K562 (cell line): ENCODE data around the gene ANP32B. TPM values are rescaled to one million over a fixed set of nuclear protein-coding genes. Genes with fewer than 3 reads are reported as not detected.

Experiments used
- CXXC5 ChIP-seq: fragments of 250-450 bp; sonication (Bioruptor Pico); IDR thresholded peaks from 2 replicates; pipeline ENCODE4 v1.8.0; 2022; ENCODE audit warnings: inconsistent platforms, mild to moderate bottlenecking, moderate library complexity
- DDX20 ChIP-seq: fragments of 450-650 bp; IDR thresholded peaks from 2 replicates; pipeline ENCODE4 v1.6.1; 2016; ENCODE audit warnings: missing genetic modification characterization, low read depth, mild to moderate bottlenecking, missing compliant biosample characterization, moderate library complexity
- DMBX1 ChIP-seq: fragments of 250-450 bp; sonication (Bioruptor Pico); IDR thresholded peaks from 2 replicates; pipeline ENCODE4 v1.8.0; 2022; ENCODE audit warnings: inconsistent platforms, mild to moderate bottlenecking, moderate library complexity, borderline replicate concordance
- FOXA1 ChIP-seq: fragments of 450-650 bp; IDR thresholded peaks from 2 replicates; pipeline ENCODE4 v1.6.1; 2016; ENCODE audit warnings: mild to moderate bottlenecking, borderline replicate concordance
- GTF2E2 ChIP-seq: fragments of 200-800 bp; sonication (Bioruptor generic); IDR thresholded peaks from 2 replicates; pipeline ENCODE4 v1.6.1; 2016; ENCODE audit warnings: missing genetic modification characterization, missing compliant biosample characterization
- HINFP ChIP-seq: fragments of 450-650 bp; conservative IDR thresholded peaks from 2 replicates; pipeline ENCODE4 v1.6.1; 2016; ENCODE audit warnings: missing genetic modification characterization, low read depth, mild to moderate bottlenecking, control low read depth, missing compliant biosample characterization
- HNRNPUL1 ChIP-seq: fragments of 200-400 bp; formaldehyde crosslinking; IDR thresholded peaks from 2 replicates; pipeline ENCODE4 v1.6.1; 2017; ENCODE audit warnings: low read length
- MAFK ChIP-seq: IDR thresholded peaks from 2 replicates; pipeline ENCODE4 v1.6.1; 2011; ENCODE audit warnings: low read length, improper control_type of control experiment
- MECOM ChIP-seq: fragments of 250-450 bp; sonication (Bioruptor Pico); IDR thresholded peaks from 2 replicates; pipeline ENCODE4 v1.8.0; 2022; ENCODE audit warnings: inconsistent platforms
- MEF2D ChIP-seq: conservative IDR thresholded peaks from 2 replicates; pipeline ENCODE4 v1.6.1; 2016; ENCODE audit warnings: low read depth, missing genetic modification characterization, missing compliant biosample characterization
- MIER1 ChIP-seq: fragments of 450-650 bp; IDR thresholded peaks from 2 replicates; pipeline ENCODE4 v1.6.1; 2016; ENCODE audit warnings: antibody characterized with exemption, mild to moderate bottlenecking, low read depth
- PBX2 ChIP-seq, 2 experiments: IDR thresholded peaks in 1 of 2; conservative IDR thresholded peaks in 1 of 2; 2 replicates each; pipeline ENCODE4 v1.6.1; 2016; ENCODE audit warnings: low read depth in 2 of 2, mild to moderate bottlenecking in 1 of 2, missing compliant biosample characterization in 1 of 2, missing genetic modification characterization in 1 of 2, moderate library complexity in 1 of 2
- RBFOX2 ChIP-seq: fragments of 200-400 bp; formaldehyde crosslinking; IDR thresholded peaks from 2 replicates; pipeline ENCODE4 v1.6.1; 2017; ENCODE audit warnings: low read depth, mild to moderate bottlenecking, low read length, moderate library complexity
- SIRT6 ChIP-seq: IDR thresholded peaks from one replicate; pipeline ENCODE4 v1.6.1; 2012; ENCODE audit warnings: low read depth, mild to moderate bottlenecking, control low read depth, inconsistent platforms, low read length, moderate library complexity
- ZBTB1 ChIP-seq: sonication (generic); formaldehyde crosslinking; IDR thresholded peaks from 2 replicates; pipeline ENCODE4 v1.8.1; 2023; ENCODE audit warnings: missing genetic modification reagents, low read depth, mild to moderate bottlenecking, borderline replicate concordance
- ZNF444 ChIP-seq: fragments of 250-450 bp; sonication (Bioruptor Pico); IDR thresholded peaks from 2 replicates; pipeline ENCODE4 v1.4.0; 2020; ENCODE audit warnings: mild to moderate bottlenecking, moderate library complexity
- ZNF609 ChIP-seq: sonication (generic); formaldehyde crosslinking; IDR thresholded peaks from 2 replicates; pipeline ENCODE4 v1.8.1; 2023; ENCODE audit warnings: missing genetic modification reagents, mild to moderate bottlenecking, borderline replicate concordance
- ZNF668 ChIP-seq: fragments of 250-450 bp; sonication (Bioruptor Pico); IDR thresholded peaks from 2 replicates; pipeline ENCODE4 v1.8.0; 2022; ENCODE audit warnings: mild to moderate bottlenecking, inconsistent platforms
- ZNF717 ChIP-seq: fragments of 250-450 bp; sonication (Bioruptor Pico); IDR thresholded peaks from 2 replicates; pipeline ENCODE4 v1.5.0; 2021
- polyA plus RNA-seq, 8 experiments: library from polyadenylated mRNA; depleted of rRNA in 4 of 8; stranded (reverse) in 5 of 8; unstranded in 3 of 8; fragments of >200 nt; fragmentation: Nextera tagmentation in 2 of 8; fragmentation: Illumina TruSeq in 1 of 8; extraction: Ambion mirVana in 2 of 8; extraction: Trizol in 1 of 8; gene quantifications; 2 replicates each; pipeline versions ENCODE4 v1.2.1 to v1.2.3, GENCODE V29; 2011 to 2014; ENCODE audit warnings: inconsistent platforms in 1 of 8, missing spikeins in 1 of 8
- total RNA-seq, 7 experiments: library from RNA; depleted of rRNA in 6 of 7; stranded (reverse); fragments of >200 nt in 6 of 7; fragmentation: Illumina TruSeq in 2 of 7; extraction: Trizol in 2 of 7; gene quantifications; 2 replicates each; pipeline versions ENCODE4 v1.2.1 to v1.2.3, GENCODE V29; 2011 to 2021; ENCODE audit warnings: low replicate concordance in 1 of 7

The ANP32B gene
- total and polyA plus RNA-seq, 9 of the 15 experiments (the other 6 are each of a cell fraction or from before 2014, with no cell fraction given) = 68.9 to 815 (median 141) TPM

DNA sequence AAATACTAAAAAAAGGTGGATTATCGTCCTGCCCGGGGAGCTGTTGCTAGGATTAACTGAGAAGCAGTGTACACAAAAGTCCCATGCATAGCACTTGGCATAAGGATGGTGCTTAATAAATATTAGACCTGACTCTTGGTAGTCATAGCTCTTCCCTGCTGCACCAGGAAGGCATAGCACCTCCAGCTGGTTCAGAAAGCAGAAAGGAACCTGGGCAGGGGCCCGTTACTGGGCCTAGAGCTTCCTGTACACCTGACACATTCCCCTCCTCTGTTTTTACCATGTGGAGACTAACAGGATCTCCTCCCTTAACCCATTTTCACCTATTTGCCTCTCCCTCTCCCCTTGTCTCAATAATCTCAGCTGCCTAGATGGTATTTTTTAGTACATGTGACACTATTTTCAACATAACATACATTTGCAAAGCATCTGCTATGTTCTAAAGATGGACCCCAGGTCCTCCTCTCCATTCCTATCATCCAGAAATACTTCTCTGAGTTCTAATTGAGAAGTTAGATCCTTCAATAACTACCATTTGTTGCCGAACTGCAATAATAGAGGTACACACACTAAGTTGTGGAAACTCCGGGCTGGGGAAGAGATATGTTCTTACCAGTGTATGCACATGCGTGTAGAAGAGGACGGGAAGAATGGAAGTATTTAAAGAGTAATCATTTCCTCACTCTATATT lies 3.2 kb upstream of the ANP32B start (continued):
- TF ChIP-seq ZNF609 (CRISPR knock-in tag) (no peak), HNRNPUL1 (no peak), HINFP (0 out of 2 replicates have a peak, but pooled peaks have one; percentile 40), ZNF717 (0 out of 2 replicates have a peak, but pooled peaks have one; percentile 20), MAFK (no peak), MECOM (no peak), DDX20 (tag) (0 out of 2 replicates have a peak, but pooled peaks have one; percentile 55), DMBX1 (peak; percentile 55; the same call in 1 of the 2 replicates), ZNF444 (CRISPR knock-in tag) (no peak), MEF2D (0 out of 2 replicates have a peak, but pooled peaks have one; percentile 8), ZBTB1 (CRISPR knock-in tag) (no peak), CXXC5 (CRISPR knock-in tag) (peak; percentile 7; the same call in 1 of the 2 replicates), ZNF668 (CRISPR knock-in tag) (no peak), RBFOX2 (no peak), FOXA1 (no peak), PBX2 (CRISPR knock-in tag; IDR thresholded peaks at IDR 0.05; ENCODE audit: low read depth) (no peak), PBX2 (tag; conservative IDR thresholded peaks at IDR 0.05; ENCODE audit: low read depth) (no peak), MIER1 (no peak), GTF2E2 (tag) (peak; percentile 64; the same call in 1 of the 2 replicates), SIRT6 (no peak)
